SU-DHL-6 (cell line): ENCODE data around the gene ZMYM3.

Source experiments
- H2AFZ ChIP-seq: fragments of 200-600 bp; sonication (generic); 2 replicates; pipeline ENCODE4 v1.6.1; 2014; ENCODE audit warnings: low read depth, mild to moderate bottlenecking, moderate library complexity, mixed read lengths, antibody characterized with exemption, low read length; ENCODE audit not compliant: severe bottlenecking
- H3F3A ChIP-seq: fragments of 200-600 bp; shearing (Covaris generic); 2 replicates; pipeline ENCODE4 v1.6.0; 2016; ENCODE audit warnings: antibody characterized with exemption, mild to moderate bottlenecking; ENCODE audit not compliant: insufficient read depth
- H3K27ac ChIP-seq: fragments of 200-600 bp; sonication (generic); 2 replicates; pipeline ENCODE4 v1.5.1; 2016; ENCODE audit warnings: low read depth, mild to moderate bottlenecking, low read length, moderate library complexity, mixed read lengths
- H3K27me3 ChIP-seq: fragments of 200-600 bp; sonication (generic), shearing (Covaris generic); 2 replicates; pipeline ENCODE4 v1.6.0; 2014; ENCODE audit warnings: mild to moderate bottlenecking, low read length
- H3K36me3 ChIP-seq: fragments of 200-600 bp; sonication (generic); 2 replicates; pipeline ENCODE4 v1.6.1; 2014; ENCODE audit warnings: mild to moderate bottlenecking, low read length, mixed read lengths
- H3K4me2 ChIP-seq: fragments of 300-600, 200-600 bp; shearing (Covaris generic), sonication (generic); 2 replicates; pipeline ENCODE4 v1.6.0; 2014; ENCODE audit warnings: low read length, low read depth, mild to moderate bottlenecking; ENCODE audit not compliant: poor library complexity, severe bottlenecking
- H3K4me3 ChIP-seq: fragments of 200-600 bp; sonication (generic); 2 replicates; pipeline ENCODE4 v1.5.1; 2014; ENCODE audit warnings: antibody characterized with exemption, low read length, mild to moderate bottlenecking, mixed read lengths; ENCODE audit not compliant: insufficient read depth, poor library complexity, severe bottlenecking
- H3K79me2 ChIP-seq: fragments of 200-600 bp; sonication (generic); 2 replicates; pipeline ENCODE4 v1.6.1; 2014; ENCODE audit warnings: mild to moderate bottlenecking, low read length, moderate library complexity; ENCODE audit not compliant: insufficient read depth
- H3K9ac ChIP-seq: fragments of 200-600 bp; sonication (generic); 2 replicates; pipeline ENCODE4 v1.7.0; 2014; ENCODE audit warnings: mild to moderate bottlenecking, low read length
- H3K9me2 ChIP-seq: fragments of 200-600 bp; sonication (generic); replicated peaks from 2 replicates; pipeline ENCODE4 v1.6.1; 2014; ENCODE audit warnings: low read length; ENCODE audit not compliant: insufficient read depth
- H3K9me3 ChIP-seq: fragments of 200-600 bp; sonication (generic); 2 replicates; pipeline ENCODE4 v1.6.1; 2014; ENCODE audit warnings: low read length, mixed read lengths; ENCODE audit not compliant: insufficient read depth
- H4K20me1 ChIP-seq: fragments of 200-600 bp; sonication (generic); 2 replicates; pipeline ENCODE4 v1.6.1; 2014; ENCODE audit warnings: low read depth, mild to moderate bottlenecking, antibody characterized with exemption, low read length, moderate library complexity, mixed read lengths
- EZH2phosphoT487 ChIP-seq: fragments of 200-600 bp; sonication (generic), shearing (Covaris generic); conservative IDR thresholded peaks from 2 replicates; pipeline ENCODE4 v1.6.1; 2018; ENCODE audit warnings: mild to moderate bottlenecking, antibody characterized with exemption, low read length, moderate library complexity, mixed read lengths
- TF ChIP-seq, protein P1 (sequence below): fragments of 200-600 bp; sonication (generic); IDR thresholded peaks from one replicate; pipeline ENCODE4 v1.5.1; 2017; ENCODE audit warnings: antibody characterized with exemption, mild to moderate bottlenecking, low read length, moderate library complexity; ENCODE audit not compliant: insufficient read depth, poor library complexity, severe bottlenecking

ZMYM3 gene

GRCh38 chrX:71291381-71291780 is 37.4 kb upstream of the ZMYM3 start:
- H3K9ac ChIP-seq: no peak overlapping the region
- H3K4me2 ChIP-seq: no peak overlapping the region
- H3K27ac ChIP-seq: no peak overlapping the region
- H2AFZ ChIP-seq: no peak overlapping the region
- H3K79me2 ChIP-seq: peaks cover 51% of the 10 kb centered on the region
- H4K20me1 ChIP-seq: peaks cover 14% of the 10 kb centered on the region; the same call in 1 of the 2 replicates
- peaks cover 22% of the 10 kb centered on the region; the same call in 1 of the 2 replicates for H3K36me3 ChIP-seq
- H3K9me3 ChIP-seq: no peaks in the 10 kb centered on the region
- no peaks in the 10 kb centered on the region for H3K27me3 ChIP-seq
- H3K4me3 ChIP-seq: no peak overlapping the region
- H3K9me2 ChIP-seq: no peaks in the 10 kb centered on the region
- H3F3A ChIP-seq: no peaks in the 10 kb centered on the region; the same call in 1 of the 2 replicates
- no peak for TF ChIP-seq EZH2phosphoT487
- TF ChIP-seq, protein P1, sequence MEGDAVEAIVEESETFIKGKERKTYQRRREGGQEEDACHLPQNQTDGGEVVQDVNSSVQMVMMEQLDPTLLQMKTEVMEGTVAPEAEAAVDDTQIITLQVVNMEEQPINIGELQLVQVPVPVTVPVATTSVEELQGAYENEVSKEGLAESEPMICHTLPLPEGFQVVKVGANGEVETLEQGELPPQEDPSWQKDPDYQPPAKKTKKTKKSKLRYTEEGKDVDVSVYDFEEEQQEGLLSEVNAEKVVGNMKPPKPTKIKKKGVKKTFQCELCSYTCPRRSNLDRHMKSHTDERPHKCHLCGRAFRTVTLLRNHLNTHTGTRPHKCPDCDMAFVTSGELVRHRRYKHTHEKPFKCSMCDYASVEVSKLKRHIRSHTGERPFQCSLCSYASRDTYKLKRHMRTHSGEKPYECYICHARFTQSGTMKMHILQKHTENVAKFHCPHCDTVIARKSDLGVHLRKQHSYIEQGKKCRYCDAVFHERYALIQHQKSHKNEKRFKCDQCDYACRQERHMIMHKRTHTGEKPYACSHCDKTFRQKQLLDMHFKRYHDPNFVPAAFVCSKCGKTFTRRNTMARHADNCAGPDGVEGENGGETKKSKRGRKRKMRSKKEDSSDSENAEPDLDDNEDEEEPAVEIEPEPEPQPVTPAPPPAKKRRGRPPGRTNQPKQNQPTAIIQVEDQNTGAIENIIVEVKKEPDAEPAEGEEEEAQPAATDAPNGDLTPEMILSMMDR: no peak

- Histone ChIP-seq H3K27me3 (no peaks in the 10 kb centered on the region), H3K9me3 (no peaks in the 10 kb centered on the region), H2AFZ (no peak overlapping the region), H3K79me2 (peaks cover 72% of the 10 kb centered on the region), H3K4me2 (peak overlapping the region; percentile 86), H3K36me3 (peaks cover 29% of the 10 kb centered on the region), H3K9me2 (no peaks in the 10 kb centered on the region), H3K27ac (no peak overlapping the region), H3F3A (no peaks in the 10 kb centered on the region), H3K9ac (peak overlapping the region; percentile 84), H4K20me1 (peaks cover 20% of the 10 kb centered on the region), H3K4me3 (peak overlapping the region; percentile 83)
- TF ChIP-seq EZH2phosphoT487: no peak
- TF ChIP-seq, protein P1: no peak
These were observed 32.0 kb upstream of the ZMYM3 start for GRCh38 chrX:71285929-71286328.

DNA sequence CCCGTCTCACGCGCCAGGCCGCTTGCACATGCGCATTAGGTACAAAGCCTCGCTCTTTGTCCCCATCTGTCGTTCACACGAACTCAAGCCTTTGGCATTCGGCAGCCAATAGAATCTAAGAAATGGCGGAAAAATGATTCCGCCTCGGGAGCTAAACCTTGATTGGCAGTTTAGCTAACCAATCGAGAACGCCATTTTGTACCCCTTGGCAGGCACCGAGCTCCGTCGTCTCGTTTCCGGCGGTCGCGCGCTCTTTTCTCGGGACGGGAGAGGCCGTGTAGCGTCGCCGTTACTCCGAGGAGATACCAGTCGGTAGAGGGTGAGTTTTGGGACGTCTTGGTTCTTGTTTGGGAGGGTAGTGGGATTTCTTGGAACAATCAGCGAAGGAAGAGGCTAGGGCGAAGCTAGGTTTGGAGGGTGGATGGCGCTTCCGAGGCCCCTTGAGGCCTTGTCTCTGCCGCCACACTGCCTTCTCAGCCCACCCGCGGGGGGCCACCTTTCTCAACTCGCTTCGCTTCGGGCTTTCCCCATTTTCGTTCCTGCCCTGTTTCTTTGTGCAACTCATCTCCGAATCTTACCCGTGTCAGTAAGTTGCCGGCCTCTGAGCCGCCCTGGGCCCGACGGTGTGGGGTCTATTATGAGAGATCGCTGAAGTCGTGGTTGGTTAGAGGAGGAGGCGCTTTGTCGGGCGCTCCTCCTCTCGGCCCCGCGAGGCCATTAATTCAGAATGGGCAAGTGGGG is 29.6 kb upstream of the ZMYM3 start, which contains the start of gene NONO:
Gene NONO, plus strand, starts transcription at position 233 of the 741 bp plus-strand sequence. CDS start 7,003 bp downstream, outside the sequence.
- no peaks in the 10 kb centered on the region for H3K27me3 ChIP-seq

More for the DNA sequence above, 29.6 kb upstream of the ZMYM3 start, which contains the start of gene NONO:
- H2AFZ ChIP-seq: peak within 1 kb of the TSS; percentile 86
- H3K9me3 ChIP-seq: no peaks in the 10 kb centered on the region
- H3K4me2 ChIP-seq: peak within 1 kb of the TSS; percentile 91
- H3K36me3 ChIP-seq: peaks cover 25% of the 10 kb centered on the region
- peak within 1 kb of the TSS; percentile 83 for H3K4me3 ChIP-seq
- H4K20me1 ChIP-seq: peaks cover 17% of the 10 kb centered on the region
- no peaks in the 10 kb centered on the region for H3K9me2 ChIP-seq
- H3K9ac ChIP-seq: peak within 1 kb of the TSS; percentile 84
- H3K27ac ChIP-seq: peak within 1 kb of the TSS; percentile 86
- H3F3A ChIP-seq: no peaks in the 10 kb centered on the region
- H3K79me2 ChIP-seq: peaks cover 50% of the 10 kb centered on the region
- no peak for TF ChIP-seq EZH2phosphoT487
- TF ChIP-seq, protein P1: no peak
